Jurkat, Clone E6-1 (cell line): ENCODE data around the gene NAMPT.
"Not testable (repeated sequence)": the region's sequence is repeated elsewhere in the genome, so short reads cannot be mapped to it uniquely, and the experiment has no call there.

Source experiments
- DNase-seq: peaks from one replicate; pipeline ENCODE4 v3.0.0-alpha.2; 2011; ENCODE audit warnings: low read depth, low spot score
- H3K4me3 ChIP-seq: 2 replicates; pipeline ENCODE4 v1.5.1; 2011; ENCODE audit warnings: mild to moderate bottlenecking, low read length, control low read depth, moderate library complexity

The NAMPT gene

GRCh38 chr7:106247841-106248240 lies 36.9 kb downstream of the NAMPT start:
- no peak for DNase-seq
- H3K4me3 ChIP-seq = no peak overlapping the region

- DNase-seq = no peak
- H3K4me3 ChIP-seq = no peak overlapping the region
Observed at GRCh38 chr7:106246902-106247711, 37.7 kb downstream of the NAMPT start.

GRCh38 chr7:106243893-106244292 lies 40.9 kb downstream of the NAMPT start:
- no peak overlapping the region for H3K4me3 ChIP-seq
- no peak for DNase-seq

- no peak for DNase-seq
Observed at GRCh38 chr7:106239406-106239805, 45.4 kb downstream of the NAMPT start.

GRCh38 chr7:106238830-106239229 lies 46.0 kb downstream of the NAMPT start:
- H3K4me3 ChIP-seq = no peak overlapping the region
- no peak for DNase-seq

More at GRCh38 chr7:106239406-106239805, 45.4 kb downstream of the NAMPT start:
- no peak overlapping the region for H3K4me3 ChIP-seq

- H3K4me3 ChIP-seq = no peak overlapping the region
- DNase-seq = no peak
Observed at GRCh38 chr7:106236065-106236464, 48.7 kb downstream of the NAMPT start.

- H3K4me3 ChIP-seq = no peak overlapping the region
- DNase-seq = no peak
Observed at GRCh38 chr7:106234425-106234824, 50.4 kb downstream of the NAMPT start.

- no peak overlapping the region for H3K4me3 ChIP-seq
- DNase-seq = no peak
Observed at GRCh38 chr7:106231856-106232490, 52.8 kb downstream of the NAMPT start.

GRCh38 chr7:106225856-106226255 lies 58.9 kb downstream of the NAMPT start:
- no peak overlapping the region for H3K4me3 ChIP-seq
- DNase-seq = no peak

- no peak overlapping the region for H3K4me3 ChIP-seq
Observed at GRCh38 chr7:106224797-106225196, 60.0 kb downstream of the NAMPT start.

GRCh38 chr7:106223156-106223555 lies 61.6 kb downstream of the NAMPT start:
- no peak for DNase-seq

More at GRCh38 chr7:106224797-106225196, 60.0 kb downstream of the NAMPT start:
- DNase-seq = no peak

GRCh38 chr7:106222545-106222944 lies 62.2 kb downstream of the NAMPT start:
- DNase-seq = no peak
- no peak overlapping the region for H3K4me3 ChIP-seq

More at GRCh38 chr7:106223156-106223555, 61.6 kb downstream of the NAMPT start:
- H3K4me3 ChIP-seq = no peak overlapping the region

GRCh38 chr7:106220307-106220706 lies 64.5 kb downstream of the NAMPT start:
- H3K4me3 ChIP-seq = no peak overlapping the region
- DNase-seq = no peak

GRCh38 chr7:106219170-106219569 lies 65.6 kb downstream of the NAMPT start:
- DNase-seq = peak; percentile 80
- H3K4me3 ChIP-seq = no peak overlapping the region

GRCh38 chr7:106218546-106218945 lies 66.2 kb downstream of the NAMPT start:
- no peak for DNase-seq
- no peak overlapping the region for H3K4me3 ChIP-seq

GRCh38 chr7:106216923-106217542 lies 67.8 kb downstream of the NAMPT start:
- no peak for DNase-seq
- no peak overlapping the region for H3K4me3 ChIP-seq

- no peak for DNase-seq
Observed at GRCh38 chr7:106216517-106216922, 68.3 kb downstream of the NAMPT start.

GRCh38 chr7:106215868-106216516 lies 68.8 kb downstream of the NAMPT start:
- H3K4me3 ChIP-seq = no peak overlapping the region
- no peak for DNase-seq

More at GRCh38 chr7:106216517-106216922, 68.3 kb downstream of the NAMPT start:
- no peak overlapping the region for H3K4me3 ChIP-seq

- H3K4me3 ChIP-seq, DNase-seq: not testable (repeated sequence)
Observed at GRCh38 chr7:106208944-106209343, 75.8 kb downstream of the NAMPT start.
